HG02588 (cell line): Measurements from ENCODE around the gene ITGA1.

Source experiments
- ATAC-seq: cut with Tn5 transposase; IDR thresholded peaks from one replicate; pipeline ENCODE4 v1.9.1; 2021; ENCODE audit warnings: mild to moderate bottlenecking, moderate library complexity; ENCODE audit not compliant: unreplicated experiment

ITGA1 gene

DNA sequence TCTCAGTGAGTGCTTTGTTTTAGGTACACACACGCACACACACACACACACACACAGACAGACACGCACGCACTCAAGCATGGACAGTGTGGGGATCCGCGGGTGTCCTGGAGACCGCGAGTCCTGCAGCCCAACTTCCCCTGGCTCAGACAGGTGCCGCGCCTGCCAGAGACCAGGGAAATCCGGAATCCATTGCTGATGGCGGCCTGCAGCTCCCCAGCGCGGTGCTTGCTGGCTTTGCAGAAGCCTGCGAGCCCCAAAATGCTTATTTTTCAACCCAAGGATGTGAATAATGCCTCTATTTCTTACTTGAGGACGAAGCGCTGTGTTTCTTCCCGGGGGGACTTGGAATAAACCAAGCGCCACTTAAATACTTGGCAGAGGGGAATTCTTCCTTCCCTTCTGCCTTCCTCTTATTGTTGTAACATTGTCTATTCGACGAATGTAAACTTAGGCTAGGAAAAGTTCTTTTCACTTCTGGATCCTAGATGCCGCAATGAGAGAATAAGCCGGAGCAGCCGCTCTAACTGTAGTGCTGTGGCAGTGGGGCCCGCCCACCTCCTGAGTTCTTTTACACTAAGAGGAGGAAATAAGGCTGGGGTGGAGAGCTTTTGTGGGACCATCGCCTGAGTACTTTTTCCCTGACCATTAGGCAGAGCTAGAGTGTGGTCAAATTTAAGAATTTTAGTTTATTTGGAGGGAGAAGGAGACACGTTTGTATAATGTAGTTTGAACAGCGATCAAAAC, 202.2 kb downstream of the ITGA1 start:
- ATAC-seq: peak; percentile 7

- ATAC-seq: no peak
These were observed 202.8 kb downstream of the ITGA1 start for GRCh38 chr5:52990528-52990925.

DNA sequence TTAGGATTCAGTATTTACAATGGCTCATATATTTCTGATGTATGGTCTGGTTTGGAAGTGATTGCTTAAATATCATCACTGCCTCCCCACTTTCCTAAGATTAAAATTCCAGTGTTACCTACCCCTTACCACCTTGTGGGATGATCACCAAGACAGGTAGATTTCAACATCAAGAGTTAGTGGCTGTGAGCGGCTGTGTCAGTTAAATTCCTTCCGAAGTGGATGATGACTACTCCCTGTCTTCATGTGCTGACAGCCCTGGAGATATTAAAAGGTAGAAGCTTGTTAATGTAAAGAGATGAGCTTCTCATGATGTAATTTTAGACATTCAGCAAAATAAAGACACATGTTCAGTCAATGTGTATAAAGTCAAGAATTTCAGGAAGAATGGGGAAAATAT, 205.7 kb downstream of the ITGA1 start:
- no peak for ATAC-seq

DNA sequence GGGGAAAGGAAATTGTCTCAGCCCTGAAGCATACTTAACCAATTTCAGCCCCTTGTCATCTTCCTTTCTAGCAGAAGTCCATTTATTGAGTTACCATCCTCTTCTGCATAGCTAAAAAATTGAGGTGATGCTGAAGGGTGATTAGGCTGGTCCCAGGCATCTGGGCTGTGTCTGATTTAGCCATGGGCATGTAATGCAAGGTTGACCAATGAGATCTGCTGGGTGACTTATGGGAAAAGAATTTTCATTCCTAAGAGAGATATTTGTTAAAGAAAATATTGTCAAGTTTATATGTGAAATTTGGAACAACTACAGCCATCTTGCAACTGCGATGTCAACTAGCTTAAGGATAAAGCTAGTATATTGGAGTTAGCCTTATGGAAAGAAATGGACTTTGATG, 206.6 kb downstream of the ITGA1 start:
- ATAC-seq: no peak

- ATAC-seq: no peak
These were observed 207.4 kb downstream of the ITGA1 start for GRCh38 chr5:52995095-52995494.

- ATAC-seq: no peak
These were observed 208.2 kb downstream of the ITGA1 start for GRCh38 chr5:52995914-52996313.

DNA sequence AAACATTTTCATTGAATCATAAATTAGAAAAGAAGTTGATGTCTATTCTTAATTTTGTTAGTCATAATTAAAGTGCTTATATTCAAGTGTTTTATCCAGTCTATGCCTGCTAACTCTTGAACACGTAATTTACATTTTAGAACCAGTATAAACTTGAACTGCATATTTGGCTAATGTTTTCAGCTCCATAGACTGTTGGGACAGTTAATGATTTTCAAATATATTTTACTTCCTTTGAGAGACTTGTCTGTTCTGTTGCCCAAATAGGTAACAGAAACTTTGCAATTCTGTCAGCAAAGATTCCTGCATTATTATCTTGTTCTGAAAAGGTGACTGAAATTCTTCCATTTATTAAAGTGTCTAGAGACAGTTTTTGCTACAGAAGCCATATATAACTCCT, 209.3 kb downstream of the ITGA1 start:
- no peak for ATAC-seq

DNA sequence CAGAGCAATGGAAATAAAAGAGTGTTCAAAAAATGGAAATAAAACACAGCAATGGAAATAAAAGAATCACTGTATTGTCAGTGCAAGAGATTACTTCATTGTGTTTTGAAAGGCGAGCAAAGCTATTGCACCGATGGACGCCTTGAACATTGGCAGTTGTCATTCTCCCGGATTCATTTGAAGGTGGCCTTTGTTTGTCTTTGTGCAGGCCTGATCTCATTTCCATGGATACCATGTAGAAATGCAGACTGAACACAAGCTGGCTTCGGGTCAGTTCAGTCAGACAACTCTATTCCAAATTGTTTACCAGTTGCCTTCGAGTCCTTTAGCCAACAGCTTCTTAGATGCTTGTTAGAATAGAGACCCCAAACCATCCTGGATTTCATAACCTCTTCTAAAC, 209.7 kb downstream of the ITGA1 start:
- no peak for ATAC-seq

- no peak for ATAC-seq
These were observed 211.0 kb downstream of the ITGA1 start for GRCh38 chr5:52998552-52999313.

GRCh38 chr5:52999344-52999949, 211.7 kb downstream of the ITGA1 start:
- ATAC-seq: no peak

DNA sequence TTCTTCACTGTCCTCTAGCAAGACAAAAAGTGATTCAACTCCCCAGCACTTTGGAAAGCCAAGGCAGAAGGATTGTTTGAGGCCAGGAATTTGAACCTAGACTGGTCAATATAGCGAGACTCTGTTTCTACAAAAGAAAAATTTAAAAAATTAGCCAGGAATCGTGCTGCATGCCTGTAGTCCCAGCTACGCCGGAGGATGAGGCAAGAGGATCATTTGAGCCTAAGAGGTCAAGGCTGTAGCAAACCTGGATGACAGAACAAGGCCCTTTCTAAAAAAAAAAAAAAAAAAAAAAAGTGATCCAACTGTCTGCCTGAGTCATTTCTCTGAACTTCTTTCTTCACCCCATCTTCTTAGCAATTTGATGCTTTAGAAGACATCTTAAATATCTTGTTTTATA, 213.8 kb downstream of the ITGA1 start:
- no peak for ATAC-seq

DNA sequence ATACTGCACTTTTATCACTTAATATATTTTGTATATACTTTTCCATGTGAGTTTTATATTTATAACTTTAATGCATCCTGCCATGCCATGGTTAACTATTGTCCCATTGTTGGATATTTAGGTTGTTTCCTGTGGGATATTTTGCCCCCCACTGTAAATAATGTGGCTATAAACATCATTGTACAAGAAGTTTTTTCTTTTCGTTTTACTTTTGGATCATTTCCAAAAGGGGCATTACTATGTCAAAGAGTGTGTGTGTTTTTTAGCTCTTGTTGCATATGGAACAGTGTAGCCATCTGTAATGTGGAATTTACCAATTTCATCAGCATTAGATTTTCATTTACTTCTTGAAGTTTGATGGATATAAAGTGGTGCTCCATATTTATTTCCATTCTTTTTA, 214.8 kb downstream of the ITGA1 start:
- ATAC-seq: no peak

- no peak for ATAC-seq
These were observed 215.4 kb downstream of the ITGA1 start for GRCh38 chr5:53003144-53003543.

- no peak for ATAC-seq
These were observed 219.5 kb downstream of the ITGA1 start for GRCh38 chr5:53006911-53007890.

GRCh38 chr5:53008751-53009150, 221.0 kb downstream of the ITGA1 start:
- ATAC-seq: peak; percentile 97
